Right lobe of liver (tissue), 6 donors: ENCODE measurements around the gene CDC16. TPM values are rescaled to one million over a fixed set of nuclear protein-coding genes. Genes with fewer than 3 reads are reported as not detected.
"Not testable (repeated sequence)": the region's sequence is repeated elsewhere in the genome, so short reads cannot be mapped to it uniquely, and the experiment has no call there.

ENCODE experiments used
- ATAC-seq, 4 donors: fragments of 200-7000 bp; cut with Tn5 transposase; one replicate each; pipeline ENCODE4 v1.9.1; 2020; ENCODE audit warnings: mild to moderate bottlenecking in 4 of 4, moderate library complexity in 4 of 4
- DNase-seq, 3 donors: peaks; one replicate each; pipeline ENCODE4 v3.0.0-alpha.2; 2020
- H3K27ac ChIP-seq, 3 donors: fragments of 200-600 bp; one replicate each; pipeline ENCODE4 v1.8.0; 2022
- H3K27me3 ChIP-seq, 2 donors: fragments of 200-600 bp; one replicate each; pipeline ENCODE4 v1.8.0; 2022
- H3K36me3 ChIP-seq, 4 donors: fragments of 200-600 bp; sonication (generic) in 1 of 4; one replicate each; pipeline versions ENCODE4 v1.5.1 to v1.8.0; 2017 to 2022; ENCODE audit warnings: control low read depth in 1 of 4
- H3K4me1 ChIP-seq, 4 donors: fragments of 200-600 bp; sonication (generic) in 1 of 4; one replicate each; pipeline versions ENCODE4 v1.5.1 to v1.8.0; 2017 to 2022; ENCODE audit warnings: control low read depth in 1 of 4
- H3K4me3 ChIP-seq, 3 donors: fragments of 200-600 bp; one replicate each; pipeline ENCODE4 v1.8.0; 2022
- H3K9me3 ChIP-seq, 4 donors: fragments of 200-600 bp; sonication (generic) in 1 of 4; one replicate each; pipeline versions ENCODE4 v1.5.1 to v1.8.0; 2017 to 2022; ENCODE audit warnings: control low read depth in 1 of 4
- POLR2A ChIP-seq: fragments of 450-650 bp; IDR thresholded peaks from one replicate; pipeline ENCODE4 v1.6.1; 2017; ENCODE audit warnings: antibody characterized with exemption, mild to moderate bottlenecking
- WGBS: methylation state at CpG from one replicate; pipeline ENCODE4 v1.1.6; 2018; ENCODE audit warnings: low coverage, low lambda C conversion rate; ENCODE audit not compliant: insufficient coverage; ENCODE audit errors: missing lambda C conversion rate; 5-methylcytosine and 5-hydroxymethylcytosine counted together
- intact Hi-C, 2 donors: fragments of 100-400 bp; cut with DNase I; formaldehyde crosslinking; loops; one replicate each; pipeline versions ENCODE4 v1.11.2 to v1.14.1; 2022
- total RNA-seq, 6 experiments: library from RNA; depleted of rRNA in 2 of 6; stranded (reverse); fragments of >200 nt in 2 of 6; fragmentation: NEBNext Ultra II Directional in 3 of 6; extraction: Animal tissue kit (Norgen Biotek cat#: 25700) in 3 of 6; gene quantifications; one replicate each; pipeline versions ENCODE4 v1.1.0 to v1.2.4, GENCODE V29; 2016 to 2023
- TF ChIP-seq, protein P1 (sequence below), 4 donors: fragments of 200-600 bp in 3 of 4; fragments of 450-650 bp in 1 of 4; IDR thresholded peaks; one replicate each; pipeline versions ENCODE4 v1.5.1 to v1.8.0; 2016 to 2022; ENCODE audit warnings: antibody characterized with exemption in 4 of 4, mild to moderate bottlenecking in 2 of 4
- donor health status: DM: no; HTN: yes; CAD: no.
- donor health status: DM: no; HTN: no; CAD: no.
- donor health status: DM: no; HTN: no; CAD: no.
- donor health status: DM: no; HTN: yes; CAD: no.
- donor health status: DM: no; HTN: yes; CAD: no.

The CDC16 gene
- total RNA-seq, 6 experiments from 2014 or later: 28.4 to 47.6 (median 35.8) TPM

DNA sequence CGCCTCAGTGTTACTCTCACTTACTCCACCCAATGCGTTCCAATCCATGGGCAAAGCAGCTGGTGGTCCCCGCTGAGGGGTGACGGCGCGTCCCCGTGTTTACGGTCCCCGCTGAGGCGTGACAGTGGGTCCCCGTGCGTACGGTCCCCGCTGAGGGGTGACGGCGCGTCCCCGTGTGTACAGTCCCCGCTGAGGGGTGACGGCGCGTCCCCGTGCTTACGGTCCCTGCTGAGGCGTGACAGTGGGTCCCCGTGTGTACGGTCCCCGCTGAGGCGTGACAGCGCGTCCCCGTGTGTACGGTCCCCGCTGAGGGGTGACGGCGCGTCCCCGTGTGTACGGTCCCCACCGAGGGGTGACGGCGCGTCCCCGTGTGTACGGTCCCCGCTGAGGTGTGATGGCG is 36.1 kb upstream of the CDC16 start:
- intact Hi-C loops: no loop called here

DNA sequence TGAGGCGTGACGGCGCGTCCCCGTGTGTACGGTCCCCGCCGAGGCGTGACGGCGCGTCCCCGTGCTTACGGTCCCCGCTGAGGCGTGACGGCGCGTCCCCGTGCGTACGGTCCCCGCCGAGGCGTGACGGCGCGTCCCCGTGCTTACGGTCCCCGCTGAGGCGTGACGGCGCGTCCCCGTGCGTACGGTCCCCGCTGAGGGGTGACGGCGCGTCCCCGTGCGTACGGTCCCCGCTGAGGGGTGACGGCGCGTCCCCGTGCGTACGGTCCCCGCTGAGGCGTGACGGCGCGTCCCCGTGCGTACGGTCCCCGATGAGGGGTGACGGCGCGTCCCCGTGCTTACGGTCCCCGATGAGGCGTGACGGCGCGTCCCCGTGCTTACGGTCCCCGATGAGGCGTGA is 35.2 kb upstream of the CDC16 start:
- H3K9me3 ChIP-seq, H3K4me1 ChIP-seq: not testable (repeated sequence)

More for the DNA sequence above, 36.1 kb upstream of the CDC16 start:
- Histone ChIP-seq H3K4me3 (no peak overlapping the region), H3K27ac (no peak overlapping the region), H3K4me1 (no peaks in the 10 kb centered on the region), H3K9me3 (no peaks in the 10 kb centered on the region), H3K27me3 (no peaks in the 10 kb centered on the region), H3K36me3 (no peaks in the 10 kb centered on the region)
- 64% methylated on average over 2 of the region's 47 CpGs for WGBS
- DNase-seq (no peak), ATAC-seq (no peak)
- TF ChIP-seq, protein P1, sequence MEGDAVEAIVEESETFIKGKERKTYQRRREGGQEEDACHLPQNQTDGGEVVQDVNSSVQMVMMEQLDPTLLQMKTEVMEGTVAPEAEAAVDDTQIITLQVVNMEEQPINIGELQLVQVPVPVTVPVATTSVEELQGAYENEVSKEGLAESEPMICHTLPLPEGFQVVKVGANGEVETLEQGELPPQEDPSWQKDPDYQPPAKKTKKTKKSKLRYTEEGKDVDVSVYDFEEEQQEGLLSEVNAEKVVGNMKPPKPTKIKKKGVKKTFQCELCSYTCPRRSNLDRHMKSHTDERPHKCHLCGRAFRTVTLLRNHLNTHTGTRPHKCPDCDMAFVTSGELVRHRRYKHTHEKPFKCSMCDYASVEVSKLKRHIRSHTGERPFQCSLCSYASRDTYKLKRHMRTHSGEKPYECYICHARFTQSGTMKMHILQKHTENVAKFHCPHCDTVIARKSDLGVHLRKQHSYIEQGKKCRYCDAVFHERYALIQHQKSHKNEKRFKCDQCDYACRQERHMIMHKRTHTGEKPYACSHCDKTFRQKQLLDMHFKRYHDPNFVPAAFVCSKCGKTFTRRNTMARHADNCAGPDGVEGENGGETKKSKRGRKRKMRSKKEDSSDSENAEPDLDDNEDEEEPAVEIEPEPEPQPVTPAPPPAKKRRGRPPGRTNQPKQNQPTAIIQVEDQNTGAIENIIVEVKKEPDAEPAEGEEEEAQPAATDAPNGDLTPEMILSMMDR (IDR thresholded peaks at IDR 0.05): no peak
- TF ChIP-seq POLR2A: no peak

GRCh38 chr13:114199954-114200353 is 34.7 kb upstream of the CDC16 start:
- Histone ChIP-seq H3K36me3 (no peaks in the 10 kb centered on the region), H3K9me3 (no peaks in the 10 kb centered on the region), H3K27me3 (no peaks in the 10 kb centered on the region), H3K4me3 (no peak overlapping the region), H3K27ac (no peak overlapping the region), H3K4me1 (no peaks in the 10 kb centered on the region)
- WGBS: 27% methylated on average over 10 of the region's 42 CpGs
- DNase-seq (no peak), ATAC-seq (no peak)
- intact Hi-C loops: no loop called here
- TF ChIP-seq, protein P1 (IDR thresholded peaks at IDR 0.05): no peak
- TF ChIP-seq POLR2A: no peak

More for the DNA sequence above, 35.2 kb upstream of the CDC16 start:
- 45% methylated on average over 27 of the region's 75 CpGs for WGBS
- DNase-seq, H3K27me3 ChIP-seq, ATAC-seq, intact Hi-C loops, H3K36me3 ChIP-seq, H3K27ac ChIP-seq, H3K4me3 ChIP-seq: not testable (repeated sequence)

GRCh38 chr13:114200399-114200911 is 34.2 kb upstream of the CDC16 start:
- no peaks in the 10 kb centered on the region for H3K4me1 ChIP-seq
- no peak overlapping the region for H3K27ac ChIP-seq
- intact Hi-C loops: no loop called here
- no peak for TF ChIP-seq POLR2A
- TF ChIP-seq, protein P1 (IDR thresholded peaks at IDR 0.05): no peak
- H3K4me3 ChIP-seq: no peak overlapping the region
- DNase-seq (no peak), ATAC-seq (no peak)
- H3K9me3 ChIP-seq: no peaks in the 10 kb centered on the region
- H3K36me3 ChIP-seq: no peaks in the 10 kb centered on the region
- no peaks in the 10 kb centered on the region for H3K27me3 ChIP-seq
- no CpG with 5 or more reads among the region's 18 CpGs for WGBS

DNA sequence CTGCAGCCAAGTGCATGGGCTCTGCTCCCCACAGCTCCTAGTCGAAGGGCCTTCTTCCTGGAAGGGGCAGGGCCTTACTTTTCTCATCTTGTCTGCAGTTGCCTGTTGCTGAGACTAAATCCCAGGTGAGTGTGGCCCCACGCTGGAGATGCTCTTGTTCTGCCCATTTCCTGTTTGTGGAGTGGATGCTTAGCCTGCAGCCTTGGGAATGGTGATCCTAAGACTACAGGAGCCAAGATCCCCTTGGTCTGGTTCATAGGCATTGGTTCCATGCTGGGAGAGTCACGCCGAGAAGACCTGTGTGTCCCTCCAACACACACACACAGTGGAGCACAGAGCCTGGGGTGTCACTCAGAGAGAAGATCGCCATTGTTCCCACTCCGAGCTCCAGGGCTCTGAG is 32.1 kb upstream of the CDC16 start:
- TF ChIP-seq, protein P1 (IDR thresholded peaks at IDR 0.05): no peak
- no peak for TF ChIP-seq POLR2A
- H3K4me3 ChIP-seq: no peak overlapping the region
- H3K9me3 ChIP-seq: no peaks in the 10 kb centered on the region
- H3K4me1 ChIP-seq: no peaks in the 10 kb centered on the region
- intact Hi-C loops: no loop called here
- no peak overlapping the region for H3K27ac ChIP-seq
- no peaks in the 10 kb centered on the region for H3K36me3 ChIP-seq
- H3K27me3 ChIP-seq: no peaks in the 10 kb centered on the region
- ATAC-seq (no peak), DNase-seq (no peak)
- 40% methylated on average over 3 of the region's 6 CpGs for WGBS
